ENCODE data around the gene BCAR3.

DNA sequence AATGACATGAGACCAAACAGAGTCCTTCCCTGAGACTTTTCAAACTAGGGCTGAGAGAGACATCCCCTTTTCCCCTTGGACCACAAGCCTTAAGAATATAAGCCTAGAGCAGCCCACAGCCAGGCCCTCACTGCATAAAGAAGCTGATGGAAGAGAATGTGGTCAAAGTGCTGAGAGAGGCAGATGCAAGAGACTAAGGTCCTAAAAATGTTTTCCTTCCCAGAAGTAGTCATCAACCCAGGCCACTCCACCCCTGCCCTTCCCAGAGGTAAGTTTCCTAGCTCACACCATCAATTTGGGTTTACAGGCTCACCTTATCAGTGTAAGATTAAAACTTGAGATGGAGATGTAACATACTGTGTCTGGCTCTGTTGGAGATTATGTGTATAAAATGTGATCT, 58.2 kb downstream of the BCAR3 start:
- TF ChIP-seq CTCF (IDR thresholded peaks at IDR 0.05) (no peak), POLR2A (IDR thresholded peaks at IDR 0.05) (no peak)
